Measurements from ENCODE around the gene SCMH1.

Gene SCMH1

GRCh38 chr1:41021526-41022308 is 220.4 kb downstream of the SCMH1 start, which contains the start of gene SLFNL1:
Gene SLFNL1 (minus strand): TSS chr1:41021725. CDS start chr1:41020660, 1,065 bp downstream.
- DNase-seq = no peak

GRCh38 chr1:41020654-41021053 is 221.5 kb downstream of the SCMH1 start:
- no peak for DNase-seq

GRCh38 chr1:41020109-41020576 is 222.0 kb downstream of the SCMH1 start:
- DNase-seq = no peak

GRCh38 chr1:41019353-41019745 is 222.8 kb downstream of the SCMH1 start:
- no peak for DNase-seq

GRCh38 chr1:41018018-41018410 is 224.1 kb downstream of the SCMH1 start:
- no peak for DNase-seq

GRCh38 chr1:41017141-41018017 is 224.7 kb downstream of the SCMH1 start:
- no peak for DNase-seq

GRCh38 chr1:41015897-41016470 is 226.1 kb downstream of the SCMH1 start:
- DNase-seq = no peak

- no peak for DNase-seq
Observed at GRCh38 chr1:41015281-41015896, 226.7 kb downstream of the SCMH1 start.

- no peak for DNase-seq
Observed at GRCh38 chr1:41014871-41015270, 227.2 kb downstream of the SCMH1 start.

- DNase-seq = peak in 1 of 2 experiments; percentile 6
Observed at GRCh38 chr1:41013796-41014195, 228.3 kb downstream of the SCMH1 start.

GRCh38 chr1:41013024-41013423 is 229.1 kb downstream of the SCMH1 start:
- DNase-seq = no peak

- DNase-seq = no peak
Observed at GRCh38 chr1:41010345-41010744, 231.8 kb downstream of the SCMH1 start.

GRCh38 chr1:41009466-41009865 is 232.6 kb downstream of the SCMH1 start:
- DNase-seq = no peak

GRCh38 chr1:41006942-41007865 is 234.9 kb downstream of the SCMH1 start:
- no peak for DNase-seq

- no peak for DNase-seq
Observed at GRCh38 chr1:41005876-41006275, 236.2 kb downstream of the SCMH1 start.

- peak; percentile 99 to 100 for DNase-seq
Observed at GRCh38 chr1:41003640-41004220, 238.4 kb downstream of the SCMH1 start.

GRCh38 chr1:41003127-41003639 is 238.9 kb downstream of the SCMH1 start:
- DNase-seq = no peak

- no peak for DNase-seq
Observed at GRCh38 chr1:40998668-40999067, 243.4 kb downstream of the SCMH1 start.

GRCh38 chr1:40997096-40997495 is 245.0 kb downstream of the SCMH1 start:
- no peak for DNase-seq

- DNase-seq = no peak
Observed at GRCh38 chr1:40989066-40989465, 253.0 kb downstream of the SCMH1 start.

GRCh38 chr1:40988280-40988679 is 253.8 kb downstream of the SCMH1 start:
- DNase-seq = no peak

All from Kasumi-1 (cell line).